CD4-positive, alpha-beta memory T cell (primary cell): ENCODE measurements around the gene IMPACT. TPM values are rescaled to one million over a fixed set of nuclear protein-coding genes. Genes with fewer than 3 reads are reported as not detected.
A peak's percentile ranks its signal among the peaks of the same experiment; 100 is the strongest.

Experiments used
- CTCF ChIA-PET: fragments of 350-600 bp; sonication (Branson Sonifier 250); formaldehyde crosslinking; loops from one replicate; lab custom pipeline; 2021; ENCODE audit warnings: inconsistent platforms; ENCODE audit not compliant: partially characterized antibody; lab: Charles Lee
- POLR2A ChIA-PET: fragments of 350-600 bp; sonication (Branson Sonifier 250); formaldehyde crosslinking; loops from one replicate; lab custom pipeline; 2021; ENCODE audit not compliant: partially characterized antibody; lab: Charles Lee
- DNase-seq, 5 donors: peaks; one replicate each; pipeline versions ENCODE4 v3.0.0 to v3.0.0-alpha.2; 2020 to 2022; ENCODE audit warnings: mixed read lengths in 1 of 5
- H3K27ac ChIP-seq: one replicate; pipeline ENCODE4 v1.7.0; 2013; ENCODE audit warnings: low read depth, low read length
- H3K27me3 ChIP-seq: 2 replicates; pipeline ENCODE4 v1.7.0; 2013; ENCODE audit warnings: mild to moderate bottlenecking, low read length, moderate library complexity; ENCODE audit not compliant: insufficient read depth
- H3K36me3 ChIP-seq: 2 replicates; pipeline ENCODE4 v1.7.0; 2013; ENCODE audit warnings: mild to moderate bottlenecking, low read length, moderate library complexity; ENCODE audit not compliant: insufficient read depth
- H3K4me1 ChIP-seq: 2 replicates; pipeline ENCODE4 v1.7.0; 2013; ENCODE audit warnings: mild to moderate bottlenecking, low read length, moderate library complexity; ENCODE audit not compliant: insufficient read depth
- H3K4me3 ChIP-seq, 2 donors: one replicate each; pipeline ENCODE4 v1.7.0; 2013; ENCODE audit warnings: low read length in 2 of 2, mild to moderate bottlenecking in 1 of 2
- H3K9me3 ChIP-seq, 2 donors: one replicate each; pipeline ENCODE4 v1.7.0; 2013; ENCODE audit warnings: low read length in 2 of 2, control low read depth in 1 of 2; ENCODE audit not compliant: control insufficient read depth in 1 of 2
- H3K27ac Mint-ChIP-seq, 7 donors: one replicate each; pipeline ENCODE4 v1.8.0; 2020 to 2021; ENCODE audit warnings: mixed read lengths in 7 of 7, mild to moderate bottlenecking in 6 of 7, inconsistent platforms in 3 of 7, moderate library complexity in 3 of 7
- H3K27me3 Mint-ChIP-seq, 2 donors: one replicate each; pipeline ENCODE4 v1.8.0; 2020 to 2021; ENCODE audit warnings: mixed read lengths in 2 of 2
- H3K36me3 Mint-ChIP-seq, 2 donors: one replicate each; pipeline ENCODE4 v1.8.0; 2020 to 2021; ENCODE audit warnings: mixed read lengths in 2 of 2, inconsistent platforms in 1 of 2, mild to moderate bottlenecking in 1 of 2
- H3K4me1 Mint-ChIP-seq, 4 donors: one replicate each; pipeline ENCODE4 v1.8.0; 2020 to 2021; ENCODE audit warnings: mixed read lengths in 4 of 4, mild to moderate bottlenecking in 1 of 4
- H3K4me3 Mint-ChIP-seq, 8 donors: one replicate each; pipeline ENCODE4 v1.8.0; 2020 to 2021; ENCODE audit warnings: mixed read lengths in 8 of 8, mild to moderate bottlenecking in 7 of 8, moderate library complexity in 6 of 8, inconsistent platforms in 3 of 8
- H3K9me3 Mint-ChIP-seq, 8 donors: one replicate each; pipeline ENCODE4 v1.8.0; 2020 to 2021; ENCODE audit warnings: mixed read lengths in 8 of 8, mild to moderate bottlenecking in 5 of 8, inconsistent platforms in 3 of 8, moderate library complexity in 1 of 8
- intact Hi-C: fragments of 100-400 bp; cut with micrococcal nuclease; formaldehyde crosslinking; loops from one replicate; pipeline ENCODE4 v1.15.1; 2023
- polyA plus RNA-seq, 2 donors: library from polyadenylated mRNA; unstranded; fragments of 300-500 nt; fragmentation: Illumina TruSeq; gene quantifications; one replicate each; pipeline ENCODE4 v1.2.3, GENCODE V29; 2021
- total RNA-seq, 2 experiments: library from RNA; stranded (reverse); gene quantifications; one replicate each; pipeline ENCODE4 v1.2.3, GENCODE V29; 2021

The IMPACT gene
- total and polyA plus RNA-seq, 4 experiments from 2014 or later, result 12.5 to 20.9 (median 15.0) TPM

DNA sequence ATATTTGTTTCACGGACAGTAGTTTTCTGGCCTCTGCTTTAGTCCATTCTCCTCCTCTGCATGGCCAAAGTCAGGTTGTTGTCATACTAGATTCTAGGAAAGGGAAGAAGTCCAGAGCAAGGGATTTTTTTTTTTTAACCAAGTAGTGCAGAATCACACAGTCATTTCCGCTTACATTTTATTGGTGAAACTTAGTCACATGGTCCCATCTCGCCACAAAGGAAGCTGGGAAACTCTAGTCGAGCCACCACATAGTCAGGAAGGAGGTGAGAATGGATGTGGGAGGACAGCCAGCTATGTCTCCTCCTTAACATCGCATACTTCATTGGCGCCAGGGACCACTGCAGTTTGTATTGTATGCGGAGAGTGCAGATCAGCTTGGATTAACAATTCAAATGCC lies 44.3 kb downstream of the IMPACT start:
- CTCF ChIA-PET, result no interaction called here

DNA sequence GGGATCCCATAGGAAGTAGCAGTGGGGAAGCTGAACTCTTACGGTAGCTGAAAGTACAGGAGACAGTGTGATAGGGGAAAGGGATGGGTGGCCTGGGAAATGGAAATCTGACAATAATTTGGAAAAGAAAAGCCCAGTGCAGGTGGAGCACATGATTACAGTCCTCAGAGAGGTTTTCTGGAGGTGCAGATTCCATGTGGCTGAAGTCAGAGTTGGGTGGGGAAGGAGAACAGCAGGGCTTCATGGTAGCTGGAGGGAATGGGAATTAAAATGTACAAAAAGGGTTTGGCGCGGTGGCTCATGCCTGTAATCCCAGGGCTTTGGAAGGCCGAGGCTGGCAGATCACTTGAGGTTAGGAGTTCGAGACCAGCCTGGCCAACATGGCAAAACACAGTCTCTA lies 46.1 kb downstream of the IMPACT start:
- H3K9me3 ChIP-seq, result no peaks in the 10 kb centered on the region
- H3K27me3 ChIP-seq, result no peaks in the 10 kb centered on the region
- ChIA-PET CTCF (interaction anchor here (1.9 kb wide), 1 partner anchor 10 kb away, joined by 5 read pairs; no protein-coding TSS in a partner anchor), POLR2A (no interaction called here)
- Mint-ChIP-seq H3K9me3 (no peaks in the 10 kb centered on the region), H3K36me3 (peaks cover 0 to 3% of the 10 kb centered on the region in 2 donors), H3K4me3 (no peak overlapping the region), H3K4me1 (peaks cover 7 to 15% (median 8%) of the 10 kb centered on the region in 4 donors), H3K27me3 (peaks cover 3 to 4% of the 10 kb centered on the region in 2 donors), H3K27ac (no peak overlapping the region)
- DNase-seq, result no peak
- intact Hi-C loops, result no loop called here
- H3K36me3 ChIP-seq, result no peaks in the 10 kb centered on the region
- H3K27ac ChIP-seq, result no peak overlapping the region
- no peaks in the 10 kb centered on the region for H3K4me1 ChIP-seq
- no peak overlapping the region for H3K4me3 ChIP-seq

More for the DNA sequence above, 44.3 kb downstream of the IMPACT start:
- Histone ChIP-seq H3K4me1 (no peaks in the 10 kb centered on the region), H3K27ac (no peak overlapping the region), H3K36me3 (no peaks in the 10 kb centered on the region), H3K9me3 (no peaks in the 10 kb centered on the region), H3K4me3 (no peak overlapping the region), H3K27me3 (no peaks in the 10 kb centered on the region)
- no peak overlapping the region for H3K4me3 Mint-ChIP-seq
- H3K36me3 Mint-ChIP-seq, result peaks cover 0 to 7% of the 10 kb centered on the region in 2 donors
- no peak for DNase-seq
- H3K4me1 Mint-ChIP-seq, result peaks cover 0 to 6% (median 4%) of the 10 kb centered on the region in 4 donors
- H3K9me3 Mint-ChIP-seq, result peaks cover 0 to 1% (median 0%) of the 10 kb centered on the region in 8 donors
- H3K27ac Mint-ChIP-seq, result peak overlapping the region in 1 of 7 donors; percentile 12
- peaks cover 3 to 4% of the 10 kb centered on the region in 2 donors for H3K27me3 Mint-ChIP-seq
- POLR2A ChIA-PET, result no interaction called here
- intact Hi-C loops, result no loop called here

DNA sequence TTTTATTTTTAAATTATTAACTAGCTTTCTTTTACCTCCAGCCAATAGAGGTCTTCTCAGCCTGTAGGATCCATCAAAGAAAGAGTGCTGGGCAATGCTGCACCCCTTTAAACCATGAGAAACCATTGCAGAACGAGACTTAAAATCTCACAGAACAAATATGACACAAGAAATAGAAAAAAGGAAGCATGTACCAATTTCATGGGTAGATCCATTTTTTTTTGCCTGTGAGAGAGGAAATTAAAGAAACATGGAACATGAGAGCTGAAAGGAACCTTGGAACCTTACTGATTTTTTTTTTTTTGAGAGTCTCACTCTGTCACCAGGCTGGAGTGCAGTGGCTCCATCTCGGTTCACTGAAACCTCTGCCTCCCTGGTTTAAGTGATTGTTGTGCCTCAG lies 47.9 kb downstream of the IMPACT start:
- Mint-ChIP-seq H3K27me3 (peaks cover 3% of the 10 kb centered on the region in 2 donors), H3K9me3 (no peaks in the 10 kb centered on the region), H3K36me3 (peaks cover 0 to 3% of the 10 kb centered on the region in 2 donors), H3K4me1 (peaks cover 7 to 15% (median 8%) of the 10 kb centered on the region in 4 donors), H3K27ac (peak overlapping the region in 1 of 7 donors; percentile 8), H3K4me3 (no peak overlapping the region)
- no peak overlapping the region for H3K4me3 ChIP-seq
- DNase-seq, result no peak
- POLR2A ChIA-PET, result interaction anchor here (0.8 kb wide), 1 partner anchor 12 kb away, joined by 3 read pairs; no protein-coding TSS in a partner anchor
- no peaks in the 10 kb centered on the region for H3K36me3 ChIP-seq
- no peaks in the 10 kb centered on the region for H3K9me3 ChIP-seq
- H3K27ac ChIP-seq, result no peak overlapping the region
- intact Hi-C loops, result no loop called here
- no peaks in the 10 kb centered on the region for H3K4me1 ChIP-seq
- CTCF ChIA-PET, result interaction anchor here (1.9 to 2.1 kb wide), 2 partner anchors 8 to 14 kb away, joined by 5 to 11 read pairs; no protein-coding TSS in a partner anchor
- H3K27me3 ChIP-seq, result no peaks in the 10 kb centered on the region

DNA sequence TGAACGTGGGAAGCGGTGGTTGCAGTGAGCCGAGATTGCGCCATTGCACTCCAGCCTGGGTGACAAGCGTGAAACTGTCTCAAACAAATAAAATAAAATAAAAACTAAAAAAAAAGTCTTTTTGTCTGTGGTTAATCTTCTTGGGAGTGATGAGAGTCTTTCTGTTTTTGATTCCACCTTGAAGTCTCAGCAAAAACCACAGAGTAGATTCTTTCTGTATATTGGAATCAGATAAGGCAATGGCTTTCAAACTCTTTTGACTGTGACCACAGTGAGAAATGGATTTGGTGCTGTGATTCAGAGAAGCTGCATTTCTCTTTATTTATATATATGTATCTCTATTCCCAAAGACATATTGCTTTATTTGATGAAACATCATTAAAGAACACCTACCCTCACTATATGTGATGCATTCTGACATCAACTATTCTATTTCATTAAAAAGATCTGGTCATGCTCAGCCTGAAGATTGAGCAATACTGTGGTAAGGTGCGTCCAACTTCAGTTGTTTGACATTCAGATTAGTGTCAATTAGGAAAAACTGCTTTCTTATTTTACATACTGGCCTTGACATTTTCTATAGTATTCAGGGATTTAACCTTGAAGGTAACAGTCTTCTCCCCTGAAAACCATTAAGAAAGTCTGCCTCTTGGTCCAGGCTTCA lies 49.6 kb downstream of the IMPACT start:
- intact Hi-C loops, result no loop called here
- Histone ChIP-seq H3K36me3 (no peaks in the 10 kb centered on the region), H3K4me1 (no peaks in the 10 kb centered on the region), H3K27ac (no peak overlapping the region), H3K9me3 (no peaks in the 10 kb centered on the region), H3K27me3 (no peaks in the 10 kb centered on the region), H3K4me3 (no peak overlapping the region)
- Mint-ChIP-seq H3K9me3 (peaks cover 0 to 3% (median 0%) of the 10 kb centered on the region in 8 donors), H3K27me3 (peaks cover 0 to 4% of the 10 kb centered on the region in 2 donors), H3K36me3 (no peaks in the 10 kb centered on the region), H3K27ac (peak overlapping the region in 2 of 7 donors; percentile 30 to 45), H3K4me3 (peak overlapping the region in 1 of 8 donors; percentile 29), H3K4me1 (peaks cover 7 to 15% (median 8%) of the 10 kb centered on the region in 4 donors)
- peak in 4 of 5 donors; percentile 11 to 55 (median 20) for DNase-seq
- POLR2A ChIA-PET, result no interaction called here
- CTCF ChIA-PET, result interaction anchor here (0.8 to 2.1 kb wide), 3 partner anchors 13 to 116 kb away, joined by 3 to 11 read pairs (median 3); no protein-coding TSS in a partner anchor

DNA sequence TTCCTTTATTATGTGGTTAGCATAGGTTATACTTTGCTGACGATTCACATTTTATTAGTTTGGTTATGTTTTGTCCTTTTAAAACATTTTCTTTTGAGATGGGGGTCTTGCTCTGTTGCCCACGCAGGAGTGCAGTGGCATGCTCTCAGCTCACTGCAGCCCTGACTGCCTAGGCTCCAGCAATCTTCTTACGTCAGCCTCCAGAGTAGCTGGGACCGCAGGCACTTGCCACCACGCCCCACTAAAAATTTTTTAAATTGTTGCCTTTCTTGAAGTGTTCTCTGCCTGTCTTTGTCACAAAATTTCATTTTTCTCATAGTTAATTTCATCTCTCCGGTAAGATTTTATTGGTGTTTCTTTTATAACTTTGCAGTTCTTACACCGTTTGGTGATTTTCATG lies 52.9 kb downstream of the IMPACT start:
- H3K27ac Mint-ChIP-seq, result no peak overlapping the region
- CTCF ChIA-PET, result interaction anchor here (1.1 kb wide), 1 partner anchor 9 kb away, joined by 3 read pairs; no protein-coding TSS in a partner anchor

DNA sequence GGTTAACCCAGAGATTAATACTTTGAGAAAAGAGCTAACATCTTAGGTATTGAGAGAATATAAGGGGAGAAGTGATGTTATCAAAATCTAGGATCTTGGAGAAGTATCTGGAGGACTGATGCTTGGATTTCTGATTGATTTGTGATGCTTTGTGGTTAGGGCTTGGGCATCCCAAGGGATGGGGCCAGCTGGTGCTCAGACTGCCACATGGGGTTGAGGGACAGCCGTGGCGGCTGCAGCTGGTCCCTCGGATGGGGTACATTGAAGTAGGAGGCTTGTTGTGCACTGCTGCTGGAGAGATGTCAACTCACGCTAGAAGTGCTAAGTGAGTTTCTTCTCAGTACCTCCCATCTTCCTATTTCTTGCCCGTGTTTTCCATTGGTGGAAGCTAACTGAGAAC lies 56.4 kb downstream of the IMPACT start:
- H3K4me1 Mint-ChIP-seq, result peaks cover 3 to 11% (median 4%) of the 10 kb centered on the region in 4 donors
- no peak for DNase-seq
- no peak overlapping the region for H3K4me3 Mint-ChIP-seq
- Histone ChIP-seq H3K36me3 (no peaks in the 10 kb centered on the region), H3K4me1 (no peaks in the 10 kb centered on the region), H3K9me3 (no peaks in the 10 kb centered on the region), H3K27me3 (no peaks in the 10 kb centered on the region), H3K27ac (no peak overlapping the region), H3K4me3 (no peak overlapping the region)
- no peaks in the 10 kb centered on the region for H3K36me3 Mint-ChIP-seq
- ChIA-PET CTCF (interaction anchor here (1.2 to 8.8 kb wide), 4 partner anchors 9 to 122 kb away, joined by 3 to 274 read pairs (median 4); no protein-coding TSS in a partner anchor), POLR2A (no interaction called here)
- intact Hi-C loops, result no loop called here
- H3K27me3 Mint-ChIP-seq, result peaks cover 2 to 4% of the 10 kb centered on the region in 2 donors
- H3K27ac Mint-ChIP-seq, result no peak overlapping the region
- H3K9me3 Mint-ChIP-seq, result peaks cover 0 to 3% (median 0%) of the 10 kb centered on the region in 8 donors

More for the DNA sequence above, 52.9 kb downstream of the IMPACT start:
- Histone ChIP-seq H3K36me3 (no peaks in the 10 kb centered on the region), H3K9me3 (no peaks in the 10 kb centered on the region), H3K4me3 (no peak overlapping the region), H3K27me3 (no peaks in the 10 kb centered on the region), H3K27ac (no peak overlapping the region), H3K4me1 (no peaks in the 10 kb centered on the region)
- Mint-ChIP-seq H3K4me3 (no peak overlapping the region), H3K4me1 (peaks cover 6 to 15% (median 8%) of the 10 kb centered on the region in 4 donors), H3K27me3 (peaks cover 0 to 5% of the 10 kb centered on the region in 2 donors), H3K9me3 (peaks cover 0 to 3% (median 0%) of the 10 kb centered on the region in 8 donors), H3K36me3 (no peaks in the 10 kb centered on the region)
- DNase-seq, result no peak
- intact Hi-C loops, result no loop called here
- POLR2A ChIA-PET, result no interaction called here

DNA sequence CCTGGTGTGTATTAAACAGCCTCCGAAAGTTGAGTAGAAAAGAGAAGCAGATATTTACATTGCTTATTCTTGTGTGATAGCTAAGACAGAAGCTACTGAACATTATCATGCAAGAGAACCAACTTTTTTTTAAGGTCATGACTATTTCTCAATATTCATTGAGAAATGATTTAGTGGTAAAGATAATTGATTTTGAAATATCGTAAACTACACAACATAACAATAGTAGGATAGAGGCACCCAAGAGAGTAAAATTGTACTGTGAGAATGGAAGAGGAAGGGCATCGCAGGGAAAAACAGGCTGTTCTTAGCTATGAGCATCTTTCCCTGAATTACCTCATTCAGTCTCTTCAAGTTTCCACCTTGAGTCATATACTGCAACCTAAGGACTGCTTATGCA lies 59.2 kb downstream of the IMPACT start:
- no peak overlapping the region for H3K4me3 ChIP-seq
- H3K27ac Mint-ChIP-seq, result peak overlapping the region in 1 of 7 donors; percentile 48
- no peaks in the 10 kb centered on the region for H3K36me3 Mint-ChIP-seq
- H3K4me1 Mint-ChIP-seq, result peaks cover 8 to 19% (median 11%) of the 10 kb centered on the region in 4 donors
- H3K27ac ChIP-seq, result no peak overlapping the region
- no peak for DNase-seq
- intact Hi-C loops, result loop anchor here (2.0 kb wide), 1 partner anchor 187 kb away; no protein-coding TSS in a partner anchor
- H3K36me3 ChIP-seq, result no peaks in the 10 kb centered on the region
- H3K27me3 ChIP-seq, result no peaks in the 10 kb centered on the region
- no peaks in the 10 kb centered on the region for H3K9me3 ChIP-seq
- ChIA-PET CTCF (interaction anchor here (1.1 to 8.8 kb wide), 4 partner anchors 25 to 241 kb away, joined by 3 to 274 read pairs (median 15); no protein-coding TSS in a partner anchor), POLR2A (no interaction called here)
- peaks cover 0 to 3% (median 0%) of the 10 kb centered on the region in 8 donors for H3K9me3 Mint-ChIP-seq
- H3K4me1 ChIP-seq, result no peaks in the 10 kb centered on the region
- H3K4me3 Mint-ChIP-seq, result no peak overlapping the region
- H3K27me3 Mint-ChIP-seq, result peaks cover 2 to 5% of the 10 kb centered on the region in 2 donors
